MM.1S (cell line): ENCODE measurements around the gene IGF2BP3.

Experiments used
- DNase-seq: peaks from one replicate; pipeline ENCODE4 v3.0.0-alpha.2; 2015
- H2AFZ ChIP-seq: fragments of 300-600 bp; sonication (generic); 2 replicates; pipeline ENCODE4 v1.6.0; 2016; ENCODE audit warnings: antibody characterized with exemption, low read length
- H3F3A ChIP-seq: fragments of 300-600 bp; sonication (generic); 2 replicates; pipeline ENCODE4 v1.6.1; 2016; ENCODE audit warnings: mild to moderate bottlenecking, antibody characterized with exemption, low read length, moderate library complexity, mixed read lengths; ENCODE audit not compliant: insufficient read depth
- H3K27ac ChIP-seq: fragments of 300-600 bp; sonication (generic); 2 replicates; pipeline ENCODE4 v1.5.1; 2016; ENCODE audit warnings: mild to moderate bottlenecking, low read length
- H3K27me3 ChIP-seq: fragments of 300-600 bp; sonication (generic); replicated peaks from 2 replicates; pipeline ENCODE4 v1.6.0; 2016; ENCODE audit warnings: low read length; ENCODE audit not compliant: insufficient read depth
- H3K36me3 ChIP-seq: fragments of 300-600 bp; sonication (generic); replicated peaks from 2 replicates; pipeline ENCODE4 v1.6.1; 2016; ENCODE audit warnings: mild to moderate bottlenecking, low read length, mixed read lengths; ENCODE audit not compliant: insufficient read depth
- H3K4me1 ChIP-seq: fragments of 300-600 bp; sonication (generic); 2 replicates; pipeline ENCODE4 v1.6.1; 2016; ENCODE audit warnings: low read length, mixed read lengths
- H3K4me2 ChIP-seq: fragments of 300-600 bp; sonication (generic); 2 replicates; pipeline ENCODE4 v1.6.0; 2016; ENCODE audit warnings: low read depth, low read length
- H3K4me3 ChIP-seq: fragments of 300-600 bp; sonication (generic); 2 replicates; pipeline ENCODE4 v1.5.1; 2016; ENCODE audit warnings: low read length, mixed read lengths
- H3K79me2 ChIP-seq: fragments of 300-600 bp; sonication (generic); 2 replicates; pipeline ENCODE4 v1.6.1; 2016; ENCODE audit warnings: mixed run types, low read length, mixed read lengths
- H3K9ac ChIP-seq: fragments of 300-600 bp; sonication (generic); 2 replicates; pipeline ENCODE4 v1.6.1; 2016; ENCODE audit warnings: low read length, mixed read lengths
- H3K9me2 ChIP-seq: fragments of 300-600 bp; sonication (generic); replicated peaks from 2 replicates; pipeline ENCODE4 v1.6.1; 2016; ENCODE audit warnings: mild to moderate bottlenecking, low read length, mixed read lengths; ENCODE audit not compliant: insufficient read depth
- H3K9me3 ChIP-seq: fragments of 300-600 bp; sonication (generic); replicated peaks from 2 replicates; pipeline ENCODE4 v1.6.1; 2016; ENCODE audit warnings: mild to moderate bottlenecking, low read length, mixed read lengths; ENCODE audit not compliant: insufficient read depth
- H4K20me1 ChIP-seq: fragments of 300-600 bp; sonication (generic); 2 replicates; pipeline ENCODE4 v1.6.1; 2016; ENCODE audit warnings: mild to moderate bottlenecking, low read length, moderate library complexity, mixed read lengths; ENCODE audit not compliant: insufficient read depth
- EZH2 ChIP-seq: fragments of 300-600 bp; sonication (generic); optimal IDR thresholded peaks from 2 replicates; pipeline ENCODE3; 2017; ENCODE audit warnings: low read depth, mild to moderate bottlenecking, antibody characterized with exemption, low read length, mixed read lengths
- EZH2phosphoT487 ChIP-seq: fragments of 300-600 bp; sonication (generic); IDR thresholded peaks from 2 replicates; pipeline ENCODE4 v1.6.1; 2018; ENCODE audit warnings: antibody characterized with exemption, low read length
- TF ChIP-seq, protein P1 (sequence below): fragments of 300-600 bp; sonication (generic); IDR thresholded peaks from 2 replicates; pipeline ENCODE4 v1.5.1; 2016; ENCODE audit warnings: antibody characterized with exemption, low read length, mixed read lengths

IGF2BP3 gene

DNA sequence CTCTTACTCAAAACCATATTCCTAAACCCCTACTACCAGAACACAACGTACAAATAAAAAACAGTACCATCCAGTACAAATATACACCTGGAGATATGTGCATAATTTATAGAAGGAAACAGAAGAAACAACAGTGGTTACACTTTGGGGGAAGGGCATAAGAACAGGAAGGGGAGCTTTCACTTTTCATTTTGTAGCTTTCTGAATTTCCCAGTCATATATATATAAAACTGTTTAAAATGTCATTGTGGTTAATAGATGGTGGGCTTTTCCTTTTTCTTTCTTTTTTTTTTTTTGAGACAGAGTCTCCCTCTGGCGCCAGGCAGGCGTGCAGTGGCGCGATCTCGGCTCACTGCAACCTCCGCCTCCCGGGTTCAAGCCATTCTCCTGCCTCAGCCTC, 124.0 kb downstream of the IGF2BP3 start:
- Histone ChIP-seq H3K36me3 (no peaks in the 10 kb centered on the region), H3K27ac (no peak overlapping the region)

DNA sequence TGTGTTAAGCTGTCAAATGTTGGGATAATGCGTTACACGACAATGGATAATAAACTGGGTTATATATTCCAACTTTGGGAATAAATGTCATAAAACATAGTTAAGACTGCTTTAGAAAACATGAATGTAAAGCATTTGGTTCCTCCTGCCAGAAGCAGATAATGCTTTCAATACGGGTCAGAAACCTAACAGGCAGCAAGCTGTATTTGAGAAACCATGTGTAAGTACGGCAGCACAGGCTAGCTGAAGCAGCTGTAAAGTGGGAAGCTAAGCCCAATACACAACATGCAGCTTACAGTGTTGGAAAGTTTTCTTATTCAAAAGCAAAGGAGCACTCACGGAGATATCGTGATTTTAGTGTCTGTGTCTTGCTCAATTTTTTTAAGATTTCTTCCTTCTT, 124.7 kb downstream of the IGF2BP3 start:
- Histone ChIP-seq H3K27ac (no peak overlapping the region), H3K9ac (no peak overlapping the region), H3K36me3 (no peaks in the 10 kb centered on the region), H3K4me1 (peaks cover 7% of the 10 kb centered on the region), H3K4me2 (no peak overlapping the region), H3K9me3 (no peaks in the 10 kb centered on the region), H3K27me3 (no peaks in the 10 kb centered on the region), H3K9me2 (no peaks in the 10 kb centered on the region), H4K20me1 (no peaks in the 10 kb centered on the region), H2AFZ (no peak overlapping the region), H3F3A (no peaks in the 10 kb centered on the region), H3K4me3 (no peak overlapping the region), H3K79me2 (no peaks in the 10 kb centered on the region)
- no peak for TF ChIP-seq EZH2phosphoT487
- no peak for DNase-seq

More for the DNA sequence above, 124.0 kb downstream of the IGF2BP3 start:
- no peaks in the 10 kb centered on the region for H4K20me1 ChIP-seq
- H3K79me2 ChIP-seq: no peaks in the 10 kb centered on the region
- no peak overlapping the region for H3K9ac ChIP-seq
- no peaks in the 10 kb centered on the region for H3K27me3 ChIP-seq
- TF ChIP-seq EZH2 (no peak), EZH2phosphoT487 (no peak)
- TF ChIP-seq, protein P1, sequence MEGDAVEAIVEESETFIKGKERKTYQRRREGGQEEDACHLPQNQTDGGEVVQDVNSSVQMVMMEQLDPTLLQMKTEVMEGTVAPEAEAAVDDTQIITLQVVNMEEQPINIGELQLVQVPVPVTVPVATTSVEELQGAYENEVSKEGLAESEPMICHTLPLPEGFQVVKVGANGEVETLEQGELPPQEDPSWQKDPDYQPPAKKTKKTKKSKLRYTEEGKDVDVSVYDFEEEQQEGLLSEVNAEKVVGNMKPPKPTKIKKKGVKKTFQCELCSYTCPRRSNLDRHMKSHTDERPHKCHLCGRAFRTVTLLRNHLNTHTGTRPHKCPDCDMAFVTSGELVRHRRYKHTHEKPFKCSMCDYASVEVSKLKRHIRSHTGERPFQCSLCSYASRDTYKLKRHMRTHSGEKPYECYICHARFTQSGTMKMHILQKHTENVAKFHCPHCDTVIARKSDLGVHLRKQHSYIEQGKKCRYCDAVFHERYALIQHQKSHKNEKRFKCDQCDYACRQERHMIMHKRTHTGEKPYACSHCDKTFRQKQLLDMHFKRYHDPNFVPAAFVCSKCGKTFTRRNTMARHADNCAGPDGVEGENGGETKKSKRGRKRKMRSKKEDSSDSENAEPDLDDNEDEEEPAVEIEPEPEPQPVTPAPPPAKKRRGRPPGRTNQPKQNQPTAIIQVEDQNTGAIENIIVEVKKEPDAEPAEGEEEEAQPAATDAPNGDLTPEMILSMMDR: no peak
- no peak overlapping the region for H3K4me2 ChIP-seq
- peaks cover 7% of the 10 kb centered on the region for H3K4me1 ChIP-seq
- H3K9me2 ChIP-seq: no peaks in the 10 kb centered on the region
- H3K9me3 ChIP-seq: no peaks in the 10 kb centered on the region
- no peak overlapping the region for H2AFZ ChIP-seq
- no peaks in the 10 kb centered on the region for H3F3A ChIP-seq
- peak; percentile 24 for DNase-seq
- no peak overlapping the region for H3K4me3 ChIP-seq

- Histone ChIP-seq H3K4me2 (no peak overlapping the region), H3F3A (no peaks in the 10 kb centered on the region)
These were observed 126.3 kb downstream of the IGF2BP3 start for GRCh38 chr7:23343806-23344475.

GRCh38 chr7:23343102-23343501, 127.2 kb downstream of the IGF2BP3 start:
- no peaks in the 10 kb centered on the region for H3K9me3 ChIP-seq
- DNase-seq: no peak
- H3K4me2 ChIP-seq: no peak overlapping the region
- H2AFZ ChIP-seq: no peak overlapping the region
- H3K27ac ChIP-seq: no peak overlapping the region
- no peaks in the 10 kb centered on the region for H4K20me1 ChIP-seq
- no peaks in the 10 kb centered on the region for H3F3A ChIP-seq
- peaks cover 7% of the 10 kb centered on the region for H3K4me1 ChIP-seq
- H3K9me2 ChIP-seq: no peaks in the 10 kb centered on the region
- TF ChIP-seq EZH2 (no peak), EZH2phosphoT487 (no peak)
- TF ChIP-seq, protein P1: no peak
- H3K27me3 ChIP-seq: no peaks in the 10 kb centered on the region
- H3K4me3 ChIP-seq: no peak overlapping the region
- no peaks in the 10 kb centered on the region for H3K36me3 ChIP-seq
- no peaks in the 10 kb centered on the region for H3K79me2 ChIP-seq
- H3K9ac ChIP-seq: no peak overlapping the region

More at GRCh38 chr7:23343806-23344475, 126.3 kb downstream of the IGF2BP3 start:
- H4K20me1 ChIP-seq: no peaks in the 10 kb centered on the region
- no peak overlapping the region for H3K4me3 ChIP-seq
- no peaks in the 10 kb centered on the region for H3K79me2 ChIP-seq
- no peak overlapping the region for H2AFZ ChIP-seq
- H3K27ac ChIP-seq: no peak overlapping the region
- no peaks in the 10 kb centered on the region for H3K9me2 ChIP-seq
- H3K9ac ChIP-seq: no peak overlapping the region
- no peaks in the 10 kb centered on the region for H3K36me3 ChIP-seq
- H3K9me3 ChIP-seq: no peaks in the 10 kb centered on the region
- DNase-seq: no peak
- TF ChIP-seq EZH2phosphoT487 (no peak), EZH2 (no peak)
- TF ChIP-seq, protein P1: no peak
- no peaks in the 10 kb centered on the region for H3K27me3 ChIP-seq
- H3K4me1 ChIP-seq: peaks cover 7% of the 10 kb centered on the region
